NCI-H82 treated with DMSO at 0.1 percent for 48 hours (cell line): ENCODE results near the gene ZNF362.
"Not testable (repeated sequence)": the region's sequence is repeated elsewhere in the genome, so short reads cannot be mapped to it uniquely, and the experiment has no call there.

ENCODE experiments used
- DNase-seq: peaks from one replicate; lab custom pipeline; 2025; ENCODE audit not compliant: unreplicated experiment; lab: John Stamatoyannopoulos, UW

The ZNF362 gene

DNA sequence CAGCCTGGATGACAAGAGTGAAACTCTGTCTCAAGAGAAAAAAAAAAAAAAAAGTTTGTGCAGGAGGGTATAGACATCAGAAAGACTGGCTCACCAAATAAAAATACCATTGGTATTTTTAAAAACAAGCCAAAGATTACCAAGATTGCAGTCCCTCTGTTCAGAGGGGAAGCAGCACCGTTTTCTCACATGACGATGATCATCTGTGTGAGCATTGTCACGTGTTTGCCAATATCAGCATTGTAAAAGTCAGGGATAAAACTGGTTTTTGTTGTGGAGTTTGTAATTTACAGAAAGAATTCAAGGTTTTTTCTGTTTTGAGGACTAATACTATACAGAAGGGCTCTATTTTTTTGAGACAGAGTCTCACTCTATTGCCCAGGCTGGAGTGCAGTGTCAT lies 26.5 kb downstream of the ZNF362 start:
- no peak for DNase-seq

DNA sequence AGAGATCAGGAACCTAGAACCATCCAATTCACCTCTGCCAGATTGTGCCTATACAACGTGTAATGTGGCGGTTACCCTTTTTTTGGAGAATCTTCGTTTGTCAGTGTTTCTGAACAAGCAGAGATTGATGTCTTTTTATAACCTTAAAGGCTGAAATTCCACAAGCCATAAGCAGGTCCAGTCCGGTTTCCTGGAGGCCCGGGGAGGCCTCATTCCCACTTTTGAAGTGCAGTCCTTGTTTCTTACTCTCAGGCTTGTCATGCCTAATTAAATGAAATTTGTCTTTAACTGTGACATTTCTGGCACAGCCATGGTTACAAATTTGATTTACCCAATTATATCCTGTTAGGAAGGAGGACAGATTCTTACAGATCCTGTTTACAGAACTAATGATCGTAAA lies 27.8 kb downstream of the ZNF362 start:
- DNase-seq = no peak

- no peak for DNase-seq
Measured at GRCh38 chr1:33286451-33287185, 30.3 kb downstream of the ZNF362 start.

DNA sequence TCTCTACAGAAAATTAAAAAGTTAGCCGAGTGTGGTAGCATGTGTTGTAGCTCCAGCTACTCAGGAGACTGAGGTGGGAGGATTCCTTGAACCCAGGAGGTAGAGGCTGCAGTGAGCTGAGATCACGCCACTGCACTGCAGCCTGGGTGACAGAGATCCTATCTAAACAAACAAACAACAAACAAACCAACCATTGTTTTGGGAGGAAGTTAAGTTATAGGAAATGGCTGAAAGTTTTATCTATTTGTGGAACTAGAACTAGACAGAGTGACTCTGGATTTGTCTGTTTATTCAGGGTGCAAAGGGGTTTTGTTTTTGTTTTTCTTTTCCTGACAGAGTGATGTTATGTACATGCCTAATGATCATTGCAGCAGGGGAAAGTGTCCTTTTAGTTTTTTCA lies 31.0 kb downstream of the ZNF362 start:
- no peak for DNase-seq

DNA sequence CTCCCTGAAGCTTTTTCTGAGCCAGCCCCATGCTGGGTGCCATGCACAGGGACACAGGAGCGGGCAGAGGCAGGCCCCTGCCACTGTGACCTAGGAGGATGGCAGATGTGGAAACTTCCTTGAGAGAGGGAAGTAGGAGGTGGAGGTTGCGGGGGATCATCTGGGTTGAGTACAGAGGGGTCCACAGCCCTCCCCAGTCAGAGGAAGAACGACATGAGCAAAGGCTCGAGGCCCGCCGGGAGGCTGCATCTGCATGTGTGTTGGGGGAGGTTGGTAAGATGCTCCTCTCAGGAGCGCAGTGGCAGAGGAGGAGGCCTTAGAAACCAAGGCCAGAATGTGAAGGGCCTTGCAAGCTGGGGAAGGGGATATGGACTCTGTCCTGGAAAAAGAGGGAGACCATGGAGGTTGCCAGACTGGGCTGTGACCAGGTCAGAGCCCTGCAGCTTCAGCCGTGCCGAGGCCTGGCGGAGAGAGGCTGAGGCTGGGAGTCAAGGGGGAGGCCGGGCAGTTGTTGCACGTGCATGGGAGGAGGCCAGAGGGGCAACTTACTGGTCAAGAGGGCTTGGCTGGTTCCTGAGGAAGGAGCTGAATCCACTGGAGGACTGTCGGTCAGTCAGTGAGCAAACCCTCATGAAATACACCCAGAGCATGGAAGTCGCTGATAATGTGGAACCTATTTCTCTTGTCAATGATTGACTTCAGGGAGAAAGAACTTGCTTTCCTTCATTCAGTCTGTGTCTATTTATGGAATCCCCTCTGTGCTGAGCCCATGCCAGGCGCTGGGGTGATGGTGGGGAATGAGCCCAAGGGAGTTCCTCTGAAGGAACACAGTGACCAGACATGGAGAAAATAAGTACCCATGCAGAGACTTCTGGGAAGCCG lies 32.9 kb downstream of the ZNF362 start:
- DNase-seq = no peak

GRCh38 chr1:33289858-33290154 lies 33.5 kb downstream of the ZNF362 start:
- DNase-seq = no peak

DNA sequence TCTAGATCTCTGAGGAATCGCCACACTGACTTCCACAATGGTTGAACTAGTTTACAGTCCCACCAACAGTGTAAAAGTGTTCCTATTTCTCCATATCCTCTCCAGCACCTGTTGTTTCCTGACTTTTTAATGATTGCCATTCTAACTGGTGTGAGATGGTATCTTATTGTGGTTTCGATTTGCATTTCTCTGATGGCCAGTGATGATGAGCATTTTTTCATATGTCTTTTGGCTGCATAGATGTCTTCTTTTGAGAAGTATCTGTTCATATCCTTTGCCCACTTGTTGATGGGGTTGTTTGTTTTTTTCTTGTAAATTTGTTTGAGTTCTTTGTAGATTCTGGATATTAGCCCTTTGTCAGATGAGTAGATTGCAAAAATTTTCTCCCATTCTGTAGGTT lies 34.3 kb downstream of the ZNF362 start:
- not testable (repeated sequence) for DNase-seq

DNA sequence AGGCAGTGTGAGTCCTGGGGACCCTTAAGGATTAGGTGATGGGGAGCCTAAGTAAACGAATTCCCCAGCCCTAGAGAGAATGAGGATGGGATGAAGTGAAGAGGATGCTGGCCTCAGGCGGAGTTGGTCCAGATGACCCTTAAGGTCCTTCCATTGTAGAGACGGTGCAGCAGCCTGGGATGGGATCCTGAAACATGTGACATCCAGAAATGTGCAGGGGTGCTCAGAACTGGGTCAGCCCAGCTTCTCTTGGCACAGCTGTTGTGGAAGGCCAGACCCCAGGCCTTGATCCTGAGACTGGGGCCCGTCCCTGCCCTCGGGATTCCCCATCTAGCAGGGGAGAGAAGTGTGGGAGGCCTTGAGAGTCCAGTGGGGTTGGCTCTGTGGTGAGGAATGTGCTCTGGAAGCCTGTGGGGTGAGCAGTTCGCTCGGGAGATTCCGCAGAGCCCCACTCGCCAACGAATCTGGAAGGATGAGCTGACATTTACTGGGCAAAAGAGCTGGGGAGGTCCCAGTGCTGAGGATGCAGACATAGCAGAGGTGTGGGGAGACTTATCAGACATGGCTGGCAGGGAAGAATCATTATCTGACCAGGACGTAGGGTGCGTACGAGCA lies 36.5 kb downstream of the ZNF362 start:
- no peak for DNase-seq

DNA sequence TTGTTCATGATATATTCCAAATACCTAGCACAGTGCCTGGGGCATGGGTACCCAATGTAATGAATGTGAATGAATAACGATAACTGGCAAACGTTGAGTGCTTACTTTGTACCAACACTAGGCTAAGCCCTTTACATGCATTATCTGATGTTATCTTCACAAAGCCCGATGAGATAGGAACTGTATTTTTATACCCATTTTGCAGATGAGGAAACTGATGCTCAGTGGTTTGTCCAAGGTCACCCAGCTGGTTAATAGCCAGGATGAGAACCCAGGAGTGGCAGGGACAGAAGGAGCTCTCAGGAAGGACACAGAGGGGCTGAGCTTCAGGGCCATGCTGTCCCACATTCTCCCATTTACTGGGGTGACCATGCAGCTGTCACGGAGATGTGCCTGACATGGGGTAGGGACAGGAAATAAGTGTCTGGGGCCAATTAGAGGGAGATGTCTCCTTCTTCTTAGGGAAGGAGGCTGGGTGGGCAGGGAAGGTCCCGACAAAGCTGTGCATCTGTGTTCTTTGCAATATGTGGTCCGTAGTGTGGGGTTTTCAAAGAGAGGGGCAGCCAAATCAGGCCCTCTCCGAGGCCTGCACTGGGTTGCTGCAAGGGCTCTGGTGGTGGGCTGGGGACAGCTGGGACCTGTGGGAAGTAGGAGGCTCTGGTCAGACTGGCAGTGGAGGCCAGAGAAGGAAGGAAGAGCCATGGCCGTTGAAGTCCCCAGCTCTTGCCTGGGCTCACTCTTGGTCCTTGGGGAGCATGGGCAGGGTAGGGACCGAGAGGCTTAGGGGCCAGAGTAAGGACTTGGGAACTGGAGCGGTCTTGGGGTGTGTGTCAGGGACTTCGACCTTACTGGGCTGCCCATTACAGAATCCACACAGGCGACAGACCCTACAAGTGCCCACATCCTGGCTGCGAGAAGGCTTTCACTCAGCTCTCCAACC lies 38.0 kb downstream of the ZNF362 start:
- no peak for DNase-seq

- DNase-seq = no peak
Measured at GRCh38 chr1:33295023-33295422, 38.7 kb downstream of the ZNF362 start.

DNA sequence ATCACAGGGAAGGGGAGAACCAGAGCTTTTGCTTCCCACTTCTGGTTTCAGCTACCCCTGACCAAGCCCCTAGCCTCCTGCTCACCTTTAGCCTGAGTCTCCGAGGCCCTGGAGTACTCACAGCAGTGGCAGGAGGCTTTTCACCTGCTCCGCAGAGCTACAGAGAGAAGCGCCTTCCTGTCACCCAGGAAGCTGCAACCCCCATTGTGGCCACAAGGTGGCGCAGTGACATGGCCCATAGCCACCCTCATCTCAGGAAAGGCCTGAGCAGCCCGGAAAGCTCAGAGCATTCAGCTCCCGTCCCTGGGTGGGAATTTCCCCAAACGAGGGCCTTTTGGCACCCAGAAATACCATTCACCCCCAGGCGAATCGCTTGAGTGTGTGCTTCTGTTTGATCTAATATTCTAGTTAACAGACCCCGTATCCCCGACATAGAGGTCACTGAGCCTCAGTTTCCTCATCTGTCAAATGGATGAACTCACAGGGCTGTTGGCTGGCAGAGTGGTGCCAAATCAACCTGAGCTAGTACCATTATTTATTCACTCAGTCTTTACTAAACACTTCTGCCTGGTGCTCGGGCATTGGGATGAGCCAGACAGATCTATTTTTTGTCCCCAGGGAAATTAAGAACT lies 39.3 kb downstream of the ZNF362 start:
- DNase-seq = peak; percentile 26

DNA sequence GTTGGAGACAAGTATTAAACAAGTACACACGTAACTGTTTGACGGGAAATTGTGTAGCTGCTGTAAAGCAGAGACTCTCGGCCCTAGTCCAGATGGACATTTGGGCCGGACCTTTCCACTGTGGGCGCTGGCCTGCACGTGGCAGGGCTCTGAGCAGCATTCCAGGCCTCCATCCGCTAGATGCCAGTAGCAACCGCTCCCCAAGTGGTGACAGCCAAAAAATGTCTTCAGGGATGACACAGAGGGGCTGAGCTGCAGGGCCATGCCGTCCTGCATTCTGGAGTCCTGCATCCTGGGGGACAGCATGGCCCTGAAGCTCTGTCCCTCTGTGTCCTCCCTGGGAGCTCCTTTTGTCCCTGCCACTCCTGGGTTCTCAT lies 39.8 kb downstream of the ZNF362 start:
- DNase-seq = no peak

DNA sequence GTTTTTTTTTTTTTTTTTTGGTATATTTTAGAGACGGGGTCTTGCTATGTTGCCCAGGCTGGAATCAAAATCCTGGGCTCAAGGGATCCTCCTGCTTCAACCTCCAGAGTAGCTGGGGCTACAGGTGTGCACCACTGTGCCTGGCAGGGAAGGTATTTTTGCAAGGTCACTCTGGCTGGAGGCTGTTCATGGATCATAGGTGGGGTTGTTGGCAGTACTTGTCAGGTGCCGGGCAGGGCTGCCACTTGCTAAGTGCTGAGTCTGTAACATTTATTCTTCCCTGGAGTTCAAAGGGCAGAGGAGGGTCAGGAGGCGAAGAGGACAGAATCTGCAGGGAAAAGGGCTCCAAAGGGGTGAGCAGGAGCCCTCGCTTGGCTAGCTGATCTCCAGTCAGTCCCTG lies 40.5 kb downstream of the ZNF362 start:
- no peak for DNase-seq

GRCh38 chr1:33297911-33298622 lies 41.8 kb downstream of the ZNF362 start:
- no peak for DNase-seq

GRCh38 chr1:33298623-33299277 lies 42.5 kb downstream of the ZNF362 start:
- peak; percentile 53 for DNase-seq

DNA sequence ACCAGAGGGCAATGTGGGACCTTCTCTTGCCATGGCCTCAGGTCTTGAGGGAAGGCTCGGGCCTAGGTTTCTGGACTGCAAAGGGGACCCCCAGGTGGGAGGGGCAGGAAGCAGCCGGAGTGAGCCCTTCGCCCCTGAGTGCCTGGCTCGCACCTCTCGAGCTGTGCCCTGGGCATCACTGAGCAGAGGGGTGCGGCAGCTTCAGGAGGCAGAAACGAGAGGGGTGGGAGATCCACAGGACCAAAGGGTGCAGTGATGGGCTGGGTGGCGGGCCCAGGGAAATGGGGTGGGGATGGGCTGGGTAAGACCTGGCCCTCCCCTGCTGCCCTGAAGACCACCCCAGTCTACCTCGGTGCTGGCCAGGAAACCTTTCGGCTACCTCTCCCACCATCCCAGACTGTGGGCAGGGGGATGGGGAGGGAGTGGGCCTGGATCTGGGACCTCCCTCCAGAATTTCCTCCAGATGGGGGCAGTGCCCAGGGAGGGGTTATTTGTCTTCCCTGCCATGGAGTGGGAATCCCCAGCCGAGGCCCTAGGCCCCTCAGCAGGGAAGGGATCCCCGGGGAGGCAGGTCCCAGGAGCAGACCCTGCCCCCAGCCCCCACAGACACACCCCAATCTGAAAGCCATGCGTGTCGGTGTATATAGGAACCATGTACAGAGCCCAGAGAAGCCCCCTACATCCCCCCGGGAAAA lies 43.3 kb downstream of the ZNF362 start:
- no peak for DNase-seq

GRCh38 chr1:33300673-33301072 lies 44.4 kb downstream of the ZNF362 start:
- no peak for DNase-seq

DNA sequence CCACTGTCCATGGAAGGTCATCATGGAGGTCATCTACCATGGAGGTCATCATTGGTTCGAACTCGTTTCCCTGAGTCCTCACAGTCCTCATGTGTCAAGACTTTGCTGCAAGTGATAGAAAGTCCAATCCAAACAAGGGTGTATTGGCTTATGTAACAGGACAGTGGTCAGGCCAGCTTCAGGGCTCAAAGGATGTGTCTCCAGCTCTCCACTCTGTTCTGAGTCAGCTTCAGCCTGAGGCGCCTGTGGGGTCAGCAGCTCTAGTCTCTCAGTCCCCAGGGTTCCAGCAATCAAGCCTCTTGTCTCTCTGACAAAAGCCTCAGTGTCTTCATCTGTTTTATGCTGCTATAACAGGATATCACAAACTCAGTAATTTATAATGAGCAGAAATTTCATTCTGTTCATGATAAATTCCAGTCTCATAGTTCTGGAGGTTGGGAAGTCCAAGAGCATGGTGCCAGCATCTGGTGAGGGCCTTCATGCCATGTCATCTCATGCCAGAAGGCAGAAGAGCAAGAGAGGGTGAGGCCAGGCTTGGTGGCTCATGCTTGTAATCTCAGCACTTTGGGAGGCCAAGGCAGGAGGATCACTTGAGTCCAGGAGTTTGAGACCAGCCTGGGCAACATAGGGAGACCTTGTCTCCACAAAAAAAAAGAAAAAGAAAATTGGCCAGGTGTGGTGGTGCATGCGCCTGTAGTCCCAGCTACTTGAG lies 45.1 kb downstream of the ZNF362 start:
- DNase-seq = no peak
